GM18519 (cell line): ENCODE data around the gene IGF1R.

ENCODE experiments used
- ATAC-seq: cut with Tn5 transposase; IDR thresholded peaks from one replicate; pipeline ENCODE4 v1.9.1; 2021; ENCODE audit warnings: mild to moderate bottlenecking, moderate library complexity; ENCODE audit not compliant: unreplicated experiment, low FRiP score

Gene IGF1R

GRCh38 chr15:98896802-98897732 is 248.7 kb downstream of the IGF1R start:
- no peak for ATAC-seq

DNA sequence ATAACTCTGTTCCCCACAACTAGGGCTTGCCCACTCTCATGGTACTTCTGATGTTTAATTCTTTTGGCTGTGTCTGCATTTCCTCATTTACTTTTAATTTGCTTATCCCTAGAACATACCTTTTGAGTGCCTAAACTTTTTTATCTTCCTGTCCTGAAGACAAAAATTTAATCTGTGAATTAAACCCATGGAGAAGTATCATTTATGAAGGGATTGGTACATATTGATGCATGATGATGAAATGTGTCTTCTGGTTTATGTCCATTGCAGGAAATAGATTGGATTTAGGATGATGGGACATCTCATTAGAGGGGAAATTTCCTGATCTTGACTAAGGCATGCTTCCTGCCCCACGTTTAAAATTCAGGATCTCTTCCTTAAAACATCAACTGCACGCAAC is 249.8 kb downstream of the IGF1R start:
- no peak for ATAC-seq

DNA sequence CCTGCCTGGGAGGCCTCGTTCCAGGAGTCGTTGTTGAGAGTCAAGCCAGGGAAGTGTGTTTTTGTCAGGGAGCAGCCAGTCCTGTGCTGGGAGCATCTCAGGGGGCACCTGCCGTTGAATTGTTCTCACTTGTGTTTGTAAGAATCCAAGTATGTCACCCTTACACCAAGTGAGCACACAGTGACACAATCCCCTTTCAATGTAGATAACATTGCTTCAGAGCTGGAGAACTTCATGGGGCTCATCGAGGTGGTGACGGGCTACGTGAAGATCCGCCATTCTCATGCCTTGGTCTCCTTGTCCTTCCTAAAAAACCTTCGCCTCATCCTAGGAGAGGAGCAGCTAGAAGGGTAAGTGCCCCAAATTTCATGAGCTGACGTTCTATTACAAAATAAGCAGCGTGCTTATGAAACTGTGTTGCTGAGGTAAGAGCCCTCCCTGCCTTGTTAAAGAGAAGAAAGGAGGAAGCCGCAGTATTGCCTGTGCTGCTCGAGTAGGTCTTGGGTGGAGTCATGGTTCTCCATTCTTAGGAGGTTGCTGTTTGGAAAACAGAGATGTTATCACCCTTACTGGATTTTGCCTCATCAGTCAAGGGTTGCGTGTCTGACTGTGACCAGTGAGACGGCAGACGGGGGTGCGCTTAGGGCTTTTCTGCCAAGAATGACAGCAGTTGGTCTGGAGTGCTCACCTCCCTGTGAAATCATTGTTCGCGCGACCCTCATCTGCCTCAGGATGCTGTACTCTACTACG is 251.1 kb downstream of the IGF1R start:
- ATAC-seq, result no peak

- no peak for ATAC-seq
Observed at GRCh38 chr15:98900356-98900755, 252.0 kb downstream of the IGF1R start.

DNA sequence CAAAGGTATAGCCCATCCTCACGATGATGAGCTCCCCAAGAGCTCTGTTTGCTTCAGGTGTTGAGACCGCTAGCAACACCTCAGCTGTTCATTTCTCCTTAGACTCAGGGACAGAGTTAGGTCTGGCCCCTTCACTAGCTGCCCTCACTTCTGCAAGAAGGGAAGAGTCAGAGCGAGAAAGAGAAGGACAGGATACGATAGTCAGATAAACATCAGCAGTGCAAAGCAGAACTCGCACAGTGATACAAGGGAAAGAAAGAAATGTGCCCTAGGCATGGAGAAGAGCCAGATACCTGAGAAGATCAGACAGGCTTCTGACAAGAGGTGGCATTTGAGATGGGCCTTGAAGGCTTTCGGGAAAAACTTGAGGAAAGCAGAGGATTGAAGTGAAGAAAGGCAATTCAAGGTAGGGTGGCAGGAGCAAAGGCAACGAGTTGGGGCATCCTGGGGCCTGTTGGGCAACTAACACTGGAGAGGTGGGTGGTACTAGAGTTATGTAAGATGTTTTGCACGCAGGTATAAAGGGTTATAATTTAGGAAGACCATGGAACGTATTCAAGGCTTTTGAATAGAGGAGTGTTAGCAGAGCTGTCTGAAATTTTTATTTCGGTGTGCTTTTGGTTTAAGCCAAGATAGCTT is 253.2 kb downstream of the IGF1R start:
- ATAC-seq, result no peak

- no peak for ATAC-seq
Observed at GRCh38 chr15:98902931-98903330, 254.6 kb downstream of the IGF1R start.

GRCh38 chr15:98903377-98904018 is 255.2 kb downstream of the IGF1R start:
- no peak for ATAC-seq

DNA sequence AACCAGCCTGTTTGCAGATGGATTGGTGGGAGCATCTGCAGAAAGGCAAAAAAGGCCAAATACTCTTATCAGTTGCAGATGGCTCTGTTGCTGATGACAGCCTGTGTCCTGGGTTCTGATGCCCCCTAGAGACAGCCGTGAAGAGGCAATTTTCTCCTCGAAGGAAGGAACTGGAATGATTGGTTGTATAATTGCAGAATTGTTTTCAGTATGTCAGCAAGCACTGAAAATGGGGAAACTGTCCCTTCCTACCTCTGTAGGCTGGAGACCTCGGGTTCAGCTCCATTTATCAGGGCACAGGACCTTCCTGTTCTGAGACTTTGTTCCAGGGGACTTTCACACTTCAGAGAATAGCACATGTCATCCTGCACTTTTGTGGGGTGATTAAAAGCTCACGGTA is 256.2 kb downstream of the IGF1R start:
- no peak for ATAC-seq

- no peak for ATAC-seq
Observed at GRCh38 chr15:98905963-98906711, 257.8 kb downstream of the IGF1R start.

DNA sequence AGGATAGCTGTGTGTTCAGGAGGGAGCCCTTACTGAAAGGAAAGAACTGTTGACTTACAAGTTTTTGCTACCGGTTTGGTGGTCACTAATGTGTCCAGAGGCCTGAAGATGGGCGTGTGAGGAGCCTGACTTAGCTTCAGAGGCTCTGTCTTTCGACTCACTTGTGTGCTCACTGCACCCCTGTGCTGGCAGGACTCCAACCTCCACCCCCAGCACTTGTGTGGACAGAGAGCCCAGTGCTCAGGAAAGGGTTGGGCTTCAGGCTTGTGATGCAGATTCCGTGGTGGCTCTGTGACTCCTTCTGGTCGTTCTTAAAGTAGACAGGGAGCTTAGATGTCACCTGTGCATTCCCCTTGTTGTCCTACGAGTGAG is 258.4 kb downstream of the IGF1R start:
- ATAC-seq, result no peak

DNA sequence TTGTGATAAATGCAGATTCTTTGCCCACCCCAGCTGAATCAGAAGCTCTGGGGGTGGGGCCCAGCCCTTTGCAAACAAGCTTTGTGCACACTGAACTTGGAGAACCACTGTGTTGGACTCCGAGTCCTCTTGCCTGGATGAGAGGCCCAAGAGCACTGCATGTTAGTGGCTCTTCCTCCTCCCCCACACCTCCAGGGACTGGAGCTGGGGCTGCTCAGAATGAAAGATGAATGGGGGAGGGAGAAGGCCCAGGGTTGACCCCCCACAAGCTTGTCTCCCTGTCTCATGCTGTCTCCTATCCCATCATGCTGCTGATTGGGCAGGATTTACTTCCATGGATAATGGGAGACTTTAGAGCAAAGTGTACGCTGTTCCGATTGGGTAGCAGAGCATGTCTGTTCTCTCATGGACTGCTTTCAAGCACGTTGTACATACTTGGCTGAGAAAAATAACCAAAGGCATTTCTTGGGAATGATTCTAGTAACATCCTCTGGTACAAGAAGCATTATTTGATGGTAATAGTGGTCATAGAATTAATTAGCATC is 259.7 kb downstream of the IGF1R start:
- ATAC-seq, result no peak

- ATAC-seq, result no peak
Observed at GRCh38 chr15:98909968-98910885, 261.9 kb downstream of the IGF1R start.

GRCh38 chr15:98914626-98915025 is 266.3 kb downstream of the IGF1R start:
- no peak for ATAC-seq

DNA sequence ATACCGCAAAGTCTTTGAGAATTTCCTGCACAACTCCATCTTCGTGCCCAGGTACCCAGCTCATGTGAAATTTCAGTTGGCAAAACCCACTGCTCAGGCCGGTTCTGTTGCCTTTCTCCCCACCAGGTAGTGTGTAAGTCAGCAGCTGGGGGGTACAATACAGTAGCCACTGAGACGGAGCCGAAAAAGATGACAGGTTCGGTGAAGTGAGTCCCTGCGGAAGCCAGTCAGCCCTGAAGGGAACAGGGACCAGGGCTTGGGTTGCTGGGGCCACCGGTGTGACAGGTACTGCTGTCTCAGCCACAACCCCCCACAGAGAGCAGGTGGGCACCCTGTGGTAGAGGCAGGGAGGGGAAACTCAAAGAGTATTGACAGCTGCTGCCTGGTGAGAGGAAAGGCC is 268.5 kb downstream of the IGF1R start:
- ATAC-seq, result no peak

GRCh38 chr15:98917417-98917816 is 269.1 kb downstream of the IGF1R start:
- ATAC-seq, result no peak

GRCh38 chr15:98920091-98920880 is 271.9 kb downstream of the IGF1R start:
- no peak for ATAC-seq

- ATAC-seq, result no peak
Observed at GRCh38 chr15:98923171-98923570, 274.8 kb downstream of the IGF1R start.

GRCh38 chr15:98923579-98923978 is 275.2 kb downstream of the IGF1R start:
- ATAC-seq, result no peak
